H9 (cell line): ENCODE measurements around the gene CHI3L2. TPM values are rescaled to one million over a fixed set of nuclear protein-coding genes. Genes with fewer than 3 reads are reported as not detected.

Experiments used
- DNase-seq: peaks from one replicate; pipeline ENCODE4 v3.0.0-alpha.2; 2017
- H2AFZ ChIP-seq: one replicate; pipeline ENCODE4 v1.6.1; 2013; ENCODE audit warnings: mild to moderate bottlenecking, low read length, control low read depth, moderate library complexity
- H2AK5ac ChIP-seq: 2 replicates; pipeline ENCODE4 v1.6.1; 2013; ENCODE audit warnings: low read length, control low read depth, mixed read lengths; ENCODE audit not compliant: insufficient read length
- H2BK120ac ChIP-seq: one replicate; pipeline ENCODE4 v1.6.1; 2013; ENCODE audit warnings: low read depth, mild to moderate bottlenecking, low read length, control low read depth, inconsistent platforms; ENCODE audit not compliant: poor library complexity, severe bottlenecking
- H2BK12ac ChIP-seq: 2 replicates; pipeline ENCODE4 v1.6.1; 2013; ENCODE audit warnings: low read length, control low read depth, mixed read lengths, low read depth; ENCODE audit not compliant: insufficient read length
- H2BK15ac ChIP-seq: 2 replicates; pipeline ENCODE4 v1.6.1; 2013; ENCODE audit warnings: low read depth, low read length, control low read depth
- H2BK20ac ChIP-seq: one replicate; pipeline ENCODE4 v1.6.1; 2013; ENCODE audit warnings: low read depth, mild to moderate bottlenecking, low read length, control low read depth, inconsistent platforms; ENCODE audit not compliant: poor library complexity, severe bottlenecking
- H2BK5ac ChIP-seq: 2 replicates; pipeline ENCODE4 v1.6.1; 2013; ENCODE audit warnings: low read length, control low read depth, mixed read lengths; ENCODE audit not compliant: insufficient read length
- H3K14ac ChIP-seq: 2 replicates; pipeline ENCODE4 v1.6.1; 2013; ENCODE audit warnings: low read length, control low read depth; ENCODE audit not compliant: insufficient read depth
- H3K18ac ChIP-seq: 2 replicates; pipeline ENCODE4 v1.6.1; 2013; ENCODE audit warnings: low read depth, mild to moderate bottlenecking, mixed read lengths, low read length, control low read depth; ENCODE audit not compliant: insufficient read length
- H3K23ac ChIP-seq: 2 replicates; pipeline ENCODE4 v1.6.1; 2013; ENCODE audit warnings: low read length, control low read depth, mixed read lengths, low read depth; ENCODE audit not compliant: insufficient read length
- H3K23me2 ChIP-seq: 2 replicates; pipeline ENCODE4 v1.6.1; 2013; ENCODE audit warnings: low read depth, mild to moderate bottlenecking, mixed read lengths, low read length, control low read depth; ENCODE audit not compliant: insufficient read length, poor library complexity, severe bottlenecking
- H3K27ac ChIP-seq: 2 replicates; pipeline ENCODE4 v1.5.1; 2013; ENCODE audit warnings: low read length, control low read depth, mixed read lengths, low read depth; ENCODE audit not compliant: insufficient read length
- H3K27me3 ChIP-seq: 2 replicates; pipeline ENCODE4 v1.6.1; 2013; ENCODE audit warnings: low read length, control low read depth, inconsistent platforms; ENCODE audit not compliant: insufficient read depth
- H3K4ac ChIP-seq: 2 replicates; pipeline ENCODE4 v1.6.1; 2013; ENCODE audit warnings: low read depth, mild to moderate bottlenecking, control low read depth, inconsistent platforms, low read length, moderate library complexity
- H3K4me1 ChIP-seq: 2 replicates; pipeline ENCODE4 v1.6.1; 2013; ENCODE audit warnings: low read length, control low read depth, inconsistent platforms; ENCODE audit not compliant: insufficient read depth
- H3K4me2 ChIP-seq: 2 replicates; pipeline ENCODE4 v1.6.1; 2013; ENCODE audit warnings: low read length, control low read depth, mixed read lengths; ENCODE audit not compliant: insufficient read length, insufficient read depth
- H3K56ac ChIP-seq: 2 replicates; pipeline ENCODE4 v1.6.1; 2013; ENCODE audit warnings: low read depth, mild to moderate bottlenecking, mixed read lengths, low read length, control low read depth; ENCODE audit not compliant: insufficient read length
- H3K79me1 ChIP-seq: 2 replicates; pipeline ENCODE4 v1.6.1; 2013; ENCODE audit warnings: low read depth, mild to moderate bottlenecking, moderate library complexity, low read length, control low read depth, inconsistent platforms; ENCODE audit not compliant: insufficient read depth, poor library complexity, severe bottlenecking
- H3K79me2 ChIP-seq: 2 replicates; pipeline ENCODE4 v1.6.1; 2013; ENCODE audit warnings: low read length, control low read depth, inconsistent platforms; ENCODE audit not compliant: insufficient read depth
- H3K9ac ChIP-seq: 2 replicates; pipeline ENCODE4 v1.6.1; 2013; ENCODE audit warnings: low read length, control low read depth, mixed read lengths; ENCODE audit not compliant: insufficient read length; ENCODE audit errors: extremely low read depth
- H3K9me3 ChIP-seq: one replicate; pipeline ENCODE4 v1.6.1; 2013; ENCODE audit warnings: low read depth, low read length, inconsistent platforms; ENCODE audit not compliant: control insufficient read depth
- H3T11ph ChIP-seq: one replicate; pipeline ENCODE4 v1.6.1; 2013; ENCODE audit warnings: mild to moderate bottlenecking, low read length, control low read depth, inconsistent platforms
- H4K20me1 ChIP-seq: one replicate; pipeline ENCODE4 v1.6.1; 2013; ENCODE audit not compliant: control insufficient read depth, insufficient read length, insufficient read depth
- H4K5ac ChIP-seq: 2 replicates; pipeline ENCODE4 v1.6.1; 2013; ENCODE audit warnings: low read depth, mild to moderate bottlenecking, mixed read lengths, low read length, control low read depth; ENCODE audit not compliant: insufficient read length
- H4K8ac ChIP-seq: replicated peaks from 2 replicates; pipeline ENCODE4 v1.6.1; 2013; ENCODE audit warnings: low read length, control low read depth, mixed read lengths, low read depth; ENCODE audit not compliant: insufficient read length
- H4K91ac ChIP-seq: 2 replicates; pipeline ENCODE4 v1.6.1; 2013; ENCODE audit warnings: low read depth, mild to moderate bottlenecking, moderate library complexity, mixed read lengths, low read length, control low read depth; ENCODE audit not compliant: insufficient read length
- H3K27ac Mint-ChIP-seq, 3 experiments: 2 replicates in 2 of 3; 3 replicates in 1 of 3; pipeline ENCODE4 v1.8.0; 2020 to 2021; ENCODE audit warnings: mixed read lengths in 3 of 3, mild to moderate bottlenecking in 1 of 3, moderate library complexity in 1 of 3
- H3K27me3 Mint-ChIP-seq: 2 replicates; pipeline ENCODE4 v1.8.0; 2021; ENCODE audit warnings: low read depth, mild to moderate bottlenecking, moderate library complexity, mixed read lengths
- H3K36me3 Mint-ChIP-seq, 3 experiments: 2 replicates in 2 of 3; 3 replicates in 1 of 3; pipeline ENCODE4 v1.8.0; 2020 to 2021; ENCODE audit warnings: low read depth in 3 of 3, mixed read lengths in 3 of 3; ENCODE audit not compliant: insufficient read depth in 1 of 3
- H3K4me1 Mint-ChIP-seq, 2 experiments: 2 replicates each; pipeline ENCODE4 v1.8.0; 2020; ENCODE audit warnings: mixed read lengths in 2 of 2
- H3K4me3 Mint-ChIP-seq, 2 experiments: 2 replicates in 1 of 2; 3 replicates in 1 of 2; pipeline ENCODE4 v1.8.0; 2020 to 2021; ENCODE audit warnings: mild to moderate bottlenecking in 2 of 2, mixed read lengths in 2 of 2, moderate library complexity in 1 of 2
- H3K9me3 Mint-ChIP-seq, 2 experiments: 2 replicates in 1 of 2; 3 replicates in 1 of 2; pipeline ENCODE4 v1.8.0; 2020; ENCODE audit warnings: mild to moderate bottlenecking in 2 of 2, mixed read lengths in 2 of 2, moderate library complexity in 1 of 2
- CTCF ChIP-seq: fragments of 200-600 bp; sonication (generic); conservative IDR thresholded peaks from 3 replicates; pipeline ENCODE4 v1.8.0; 2021; ENCODE audit warnings: antibody characterized with exemption, mild to moderate bottlenecking
- total RNA-seq: library from RNA; stranded (reverse); gene quantifications from 2 replicates; pipeline ENCODE4 v1.2.1, GENCODE V29; 2021

The CHI3L2 gene
- total RNA-seq, 1 experiment from 2014 or later = not detected

DNA sequence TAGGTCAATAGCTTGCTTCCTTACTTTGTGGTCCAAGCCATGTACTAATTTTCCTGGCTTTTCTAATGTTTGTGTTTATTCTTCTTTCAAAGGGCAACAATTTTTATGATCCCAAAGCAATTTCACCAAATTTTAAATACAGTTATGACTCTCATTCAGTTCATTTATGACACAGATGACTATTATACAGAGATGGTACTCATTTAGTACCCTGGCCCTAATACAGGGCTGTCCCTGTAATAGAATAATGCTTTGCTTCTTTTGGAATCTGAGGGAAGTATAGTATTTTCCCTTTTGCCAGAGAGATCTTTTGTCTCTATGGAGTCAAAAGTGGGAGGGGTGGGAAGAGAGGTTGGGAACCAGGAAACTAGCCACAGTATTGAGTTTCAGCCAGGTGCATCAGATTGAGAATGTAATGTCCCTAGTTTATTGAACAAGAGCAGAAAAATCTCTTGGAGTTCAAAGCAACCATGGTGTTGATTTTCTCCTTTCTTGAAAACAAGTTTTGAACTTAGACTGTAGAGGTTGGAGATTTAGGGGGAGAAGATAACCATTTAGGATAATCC is 47.5 kb upstream of the CHI3L2 start:
- no peaks in the 10 kb centered on the region for H3K79me2 ChIP-seq
- Mint-ChIP-seq H3K4me3 (no peak overlapping the region), H3K4me1 (no peaks in the 10 kb centered on the region), H3K27me3 (no peaks in the 10 kb centered on the region), H3K9me3 (no peaks in the 10 kb centered on the region), H3K27ac (no peak overlapping the region; a peak in 3 of 7 replicates), H3K36me3 (peaks cover 10 to 23% (median 20%) of the 10 kb centered on the region in 3 experiments; a peak in 6 of 7 replicates)
- no peak for TF ChIP-seq CTCF
- no peak overlapping the region for H3K23ac ChIP-seq
- H2BK12ac ChIP-seq = no peak overlapping the region
- H3K14ac ChIP-seq = no peak overlapping the region
- no peak overlapping the region for H3K56ac ChIP-seq
- no peak for DNase-seq
- H3K23me2 ChIP-seq = no peaks in the 10 kb centered on the region
- no peaks in the 10 kb centered on the region for H3K9me3 ChIP-seq
- no peak overlapping the region for H3K9ac ChIP-seq
- no peak overlapping the region for H3K4ac ChIP-seq
- no peak overlapping the region for H3K18ac ChIP-seq
- no peaks in the 10 kb centered on the region for H3K27me3 ChIP-seq
- H2BK15ac ChIP-seq = no peak overlapping the region
- H2BK120ac ChIP-seq = no peak overlapping the region
- no peak overlapping the region for H4K8ac ChIP-seq
- no peak overlapping the region for H3T11ph ChIP-seq
- H2BK5ac ChIP-seq = no peak overlapping the region
- no peak overlapping the region for H4K5ac ChIP-seq
- no peak overlapping the region for H2BK20ac ChIP-seq
- H2AFZ ChIP-seq = no peak overlapping the region
- no peaks in the 10 kb centered on the region for H3K79me1 ChIP-seq
- H3K4me1 ChIP-seq = no peaks in the 10 kb centered on the region
- no peak overlapping the region for H3K4me2 ChIP-seq
- no peaks in the 10 kb centered on the region for H4K20me1 ChIP-seq
- H3K27ac ChIP-seq = no peak overlapping the region
- no peak overlapping the region for H4K91ac ChIP-seq
- H2AK5ac ChIP-seq = no peak overlapping the region
